BE2C (cell line): ENCODE data around the gene PDK3.

ENCODE experiments used
- DNase-seq: peaks from one replicate; pipeline ENCODE4 v3.0.0-alpha.2; 2020
- H3K27me3 ChIP-seq: fragments of 250-450 bp; sonication (Bioruptor Pico); 2 replicates; pipeline ENCODE4 v1.5.1; 2020; ENCODE audit warnings: mild to moderate bottlenecking
- H3K36me3 ChIP-seq: fragments of 250-450 bp; sonication (Bioruptor Pico); 2 replicates; pipeline ENCODE4 v1.5.1; 2020; ENCODE audit warnings: mild to moderate bottlenecking
- H3K4me1 ChIP-seq: fragments of 250-450 bp; sonication (Bioruptor Pico); 2 replicates; pipeline ENCODE4 v1.5.1; 2020
- H3K4me3 ChIP-seq: 2 replicates; pipeline ENCODE4 v1.5.1; 2011; ENCODE audit warnings: low read depth, low read length
- H3K9me3 ChIP-seq: fragments of 250-450 bp; sonication (Bioruptor Pico); 2 replicates; pipeline ENCODE4 v1.5.1; 2020
- CTCF ChIP-seq: IDR thresholded peaks from 2 replicates; pipeline ENCODE4 v1.5.1; 2012; ENCODE audit warnings: mild to moderate bottlenecking, low read depth, low read length

PDK3 gene

GRCh38 chrX:24483596-24483995, 18.5 kb downstream of the PDK3 start:
- no peak overlapping the region for H3K4me3 ChIP-seq
- no peak for TF ChIP-seq CTCF
- no peak for DNase-seq
- no peaks in the 10 kb centered on the region for H3K36me3 ChIP-seq
- no peaks in the 10 kb centered on the region for H3K9me3 ChIP-seq
- no peaks in the 10 kb centered on the region for H3K27me3 ChIP-seq
- H3K4me1 ChIP-seq: no peaks in the 10 kb centered on the region

GRCh38 chrX:24485323-24485722, 20.2 kb downstream of the PDK3 start:
- no peaks in the 10 kb centered on the region for H3K27me3 ChIP-seq
- H3K4me3 ChIP-seq: no peak overlapping the region
- TF ChIP-seq CTCF: no peak
- H3K36me3 ChIP-seq: no peaks in the 10 kb centered on the region
- no peaks in the 10 kb centered on the region for H3K4me1 ChIP-seq
- H3K9me3 ChIP-seq: no peaks in the 10 kb centered on the region
- peak; percentile 41 for DNase-seq

GRCh38 chrX:24485976-24486680, 21.0 kb downstream of the PDK3 start:
- H3K4me1 ChIP-seq: no peaks in the 10 kb centered on the region
- no peaks in the 10 kb centered on the region for H3K27me3 ChIP-seq
- H3K9me3 ChIP-seq: no peaks in the 10 kb centered on the region
- H3K4me3 ChIP-seq: no peak overlapping the region
- TF ChIP-seq CTCF: no peak
- peak; percentile 40 for DNase-seq
- no peaks in the 10 kb centered on the region for H3K36me3 ChIP-seq

DNA sequence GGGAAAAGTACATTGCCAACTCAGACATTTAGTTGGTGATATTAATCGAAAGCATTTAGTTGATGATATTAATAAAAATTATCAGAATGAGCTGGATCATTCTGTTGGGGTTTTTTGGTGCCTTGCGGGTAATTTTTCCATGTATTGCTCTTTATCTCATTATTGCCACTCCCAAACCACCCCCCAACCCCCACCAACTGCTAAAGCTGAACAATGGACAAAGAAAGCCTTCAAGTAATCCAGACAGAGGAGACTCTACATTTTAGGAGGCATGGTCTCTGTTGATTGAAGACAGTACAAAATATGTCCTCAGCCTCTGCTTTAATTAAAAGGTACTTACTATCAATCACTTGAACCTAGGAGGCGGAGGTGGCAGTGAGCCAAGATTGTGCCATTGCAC, 22.5 kb downstream of the PDK3 start:
- Histone ChIP-seq H3K4me3 (no peak overlapping the region), H3K27me3 (no peaks in the 10 kb centered on the region), H3K9me3 (no peaks in the 10 kb centered on the region), H3K4me1 (no peaks in the 10 kb centered on the region), H3K36me3 (no peaks in the 10 kb centered on the region)
- TF ChIP-seq CTCF: no peak
- no peak for DNase-seq

DNA sequence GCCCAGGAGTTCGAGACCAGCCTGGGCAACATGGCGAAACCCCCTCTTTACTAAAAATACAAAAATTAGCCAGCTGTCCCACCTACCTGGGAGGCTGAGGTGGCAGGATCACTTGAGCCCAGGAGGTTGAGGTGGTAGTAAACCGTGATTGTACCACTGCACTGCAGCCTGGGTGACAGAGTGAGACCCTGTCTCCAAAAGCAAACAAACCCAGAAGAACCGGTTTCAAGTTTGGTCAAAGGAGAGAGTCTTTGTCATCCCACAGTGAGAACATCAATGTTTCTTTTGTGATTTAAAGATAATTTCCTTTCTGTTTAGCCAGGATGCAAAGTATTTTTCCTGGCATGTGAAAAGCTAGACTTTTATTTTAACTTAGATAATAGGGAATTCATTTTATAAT, 26.7 kb downstream of the PDK3 start:
- no peak for TF ChIP-seq CTCF
- Histone ChIP-seq H3K4me1 (no peaks in the 10 kb centered on the region; the same call in 1 of the 2 replicates), H3K4me3 (no peak overlapping the region), H3K36me3 (no peaks in the 10 kb centered on the region), H3K27me3 (no peaks in the 10 kb centered on the region), H3K9me3 (no peaks in the 10 kb centered on the region)
- no peak for DNase-seq

GRCh38 chrX:24493740-24494581, 28.9 kb downstream of the PDK3 start:
- Histone ChIP-seq H3K9me3 (no peaks in the 10 kb centered on the region), H3K4me3 (no peak overlapping the region), H3K4me1 (no peaks in the 10 kb centered on the region; the same call in 1 of the 2 replicates), H3K27me3 (no peaks in the 10 kb centered on the region), H3K36me3 (no peaks in the 10 kb centered on the region)
- no peak for TF ChIP-seq CTCF
- DNase-seq: no peak
